Activated naive CD4-positive, alpha-beta T cell treated with anti-CD3 and anti-CD28 coated beads, Interleukin-2, amount 50 U/mL, for 24 hours (primary cell): ENCODE results near the gene PLCB4.

Source experiments
- H3K27ac Mint-ChIP-seq: one replicate; pipeline ENCODE4 v1.8.0; 2021; ENCODE audit warnings: mild to moderate bottlenecking, mixed read lengths
- H3K27me3 Mint-ChIP-seq: one replicate; pipeline ENCODE4 v1.8.0; 2021; ENCODE audit warnings: mixed read lengths
- H3K36me3 Mint-ChIP-seq: one replicate; pipeline ENCODE4 v1.8.0; 2021; ENCODE audit warnings: mixed read lengths
- H3K4me1 Mint-ChIP-seq: one replicate; pipeline ENCODE4 v1.8.0; 2021; ENCODE audit warnings: mixed read lengths
- H3K4me3 Mint-ChIP-seq: one replicate; pipeline ENCODE4 v1.8.0; 2021; ENCODE audit warnings: mild to moderate bottlenecking, mixed read lengths
- H3K9me3 Mint-ChIP-seq: one replicate; pipeline ENCODE4 v1.8.0; 2021; ENCODE audit warnings: mixed read lengths

PLCB4 gene

DNA sequence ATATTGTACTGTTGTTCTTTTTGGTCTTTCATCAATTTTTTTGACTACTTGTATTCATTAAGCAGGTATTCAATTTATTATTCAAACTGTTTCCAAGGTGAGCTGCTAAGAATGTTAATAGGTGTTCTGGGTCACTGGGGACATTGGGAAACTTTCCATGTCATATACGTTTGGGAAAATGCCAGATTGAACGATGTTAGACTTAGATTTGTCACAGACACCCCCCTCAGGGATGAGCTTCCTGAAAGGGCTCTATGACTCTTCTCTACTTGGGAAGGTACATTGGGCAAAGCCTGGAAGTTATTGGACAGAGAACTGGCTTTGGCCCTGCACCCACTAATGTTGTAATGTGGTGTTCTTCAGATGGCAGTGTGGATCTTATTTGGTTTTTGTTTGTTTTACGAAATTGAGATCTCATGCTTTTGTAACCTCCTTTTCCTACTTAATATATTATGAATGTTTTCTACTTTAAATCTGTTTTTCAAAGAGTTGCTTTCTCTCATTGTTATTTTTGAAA is 42.1 kb downstream of the PLCB4 start:
- Mint-ChIP-seq H3K36me3 (no peaks in the 10 kb centered on the region), H3K27me3 (no peaks in the 10 kb centered on the region), H3K4me1 (no peaks in the 10 kb centered on the region), H3K27ac (no peak overlapping the region), H3K9me3 (no peaks in the 10 kb centered on the region), H3K4me3 (no peak overlapping the region)

DNA sequence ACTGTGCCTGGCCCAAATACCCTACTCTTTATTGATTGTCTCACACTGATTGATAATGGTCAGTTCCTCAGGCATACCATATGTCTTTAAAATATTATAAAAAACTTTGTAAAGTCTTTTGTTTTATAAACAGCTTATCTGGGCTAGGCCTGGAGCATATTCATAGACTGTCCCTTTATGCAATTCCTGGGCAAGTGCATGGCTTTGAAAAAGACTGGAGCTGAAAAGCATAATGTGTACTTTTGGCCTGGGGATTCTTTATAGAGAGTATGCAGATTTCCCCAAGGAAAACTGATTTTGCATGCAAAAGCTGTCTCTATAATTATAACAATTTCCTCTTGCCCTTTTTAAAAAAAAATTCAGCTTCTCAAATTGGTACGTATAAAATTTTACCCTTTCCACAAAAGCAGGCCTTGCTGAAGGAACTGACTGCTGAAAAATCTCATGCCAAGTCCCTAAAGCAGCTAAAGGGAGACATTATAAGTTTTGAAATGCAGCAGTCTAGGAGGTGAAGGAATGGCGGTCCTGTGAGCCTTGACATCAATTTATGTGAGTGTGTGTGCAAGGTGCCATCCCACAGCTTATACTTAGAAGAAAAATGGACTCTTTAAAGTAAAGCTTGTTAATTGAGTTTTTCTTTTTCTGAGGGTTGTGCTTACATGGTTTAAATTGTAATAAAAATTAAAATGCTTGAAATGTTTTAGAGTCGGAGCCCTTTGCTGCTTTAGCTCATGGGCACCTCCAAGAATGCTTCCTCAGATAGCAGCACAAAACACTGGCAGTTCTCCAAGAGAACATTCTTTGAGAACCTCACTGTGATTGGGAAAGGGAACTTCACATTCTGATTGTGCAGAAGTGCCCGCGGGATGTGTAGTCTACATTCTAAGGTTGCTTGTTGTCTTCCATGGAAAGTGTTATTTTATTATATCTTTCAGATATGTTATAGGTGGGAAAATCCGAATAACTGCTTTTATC is 43.9 kb downstream of the PLCB4 start:
- no peaks in the 10 kb centered on the region for H3K4me1 Mint-ChIP-seq
- no peaks in the 10 kb centered on the region for H3K9me3 Mint-ChIP-seq
- no peaks in the 10 kb centered on the region for H3K36me3 Mint-ChIP-seq
- no peak overlapping the region for H3K27ac Mint-ChIP-seq
- no peaks in the 10 kb centered on the region for H3K27me3 Mint-ChIP-seq
- no peak overlapping the region for H3K4me3 Mint-ChIP-seq

DNA sequence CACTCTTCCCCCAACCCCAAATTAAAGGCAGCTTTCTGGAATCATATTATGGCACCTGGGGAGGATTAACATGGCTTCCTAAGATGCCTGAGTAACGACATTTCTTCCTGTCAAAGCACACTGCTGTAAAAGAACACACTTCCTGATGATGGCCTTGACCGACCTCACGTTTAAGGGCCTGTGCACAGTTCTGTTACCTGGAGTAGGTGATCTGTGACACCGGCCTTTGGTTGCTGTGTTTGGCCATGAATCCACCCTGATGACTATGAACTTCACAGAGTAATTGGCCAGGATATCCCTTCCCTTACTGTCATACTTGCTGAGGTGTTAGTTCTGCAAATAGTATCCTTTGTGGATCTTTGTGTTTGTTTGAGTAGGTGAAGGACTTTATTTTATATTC is 45.8 kb downstream of the PLCB4 start:
- no peaks in the 10 kb centered on the region for H3K9me3 Mint-ChIP-seq
- H3K4me1 Mint-ChIP-seq, result no peaks in the 10 kb centered on the region
- no peaks in the 10 kb centered on the region for H3K36me3 Mint-ChIP-seq
- H3K27ac Mint-ChIP-seq, result no peak overlapping the region
- H3K27me3 Mint-ChIP-seq, result no peaks in the 10 kb centered on the region
- no peak overlapping the region for H3K4me3 Mint-ChIP-seq

DNA sequence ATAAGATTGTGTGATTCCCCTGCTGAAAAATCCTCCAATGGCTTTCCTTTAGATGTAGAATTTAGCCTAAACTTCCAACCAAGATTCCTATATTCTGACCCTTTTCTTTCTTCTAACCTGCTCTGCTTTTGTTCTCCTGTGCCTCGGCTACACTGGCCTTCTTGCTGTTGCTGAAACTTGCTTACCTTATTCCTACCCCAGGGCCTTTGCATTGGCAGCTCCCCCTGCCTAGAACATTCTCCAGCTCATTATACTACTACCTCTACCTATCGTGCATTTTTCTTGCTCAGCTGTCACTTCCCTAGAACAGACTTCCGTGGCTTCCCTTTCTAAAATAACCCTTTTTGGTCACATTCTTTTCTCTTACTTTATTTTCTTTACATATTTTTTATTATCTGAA is 48.7 kb downstream of the PLCB4 start:
- Mint-ChIP-seq H3K27me3 (no peaks in the 10 kb centered on the region), H3K9me3 (no peaks in the 10 kb centered on the region), H3K36me3 (no peaks in the 10 kb centered on the region), H3K4me3 (no peak overlapping the region), H3K4me1 (no peaks in the 10 kb centered on the region), H3K27ac (no peak overlapping the region)

DNA sequence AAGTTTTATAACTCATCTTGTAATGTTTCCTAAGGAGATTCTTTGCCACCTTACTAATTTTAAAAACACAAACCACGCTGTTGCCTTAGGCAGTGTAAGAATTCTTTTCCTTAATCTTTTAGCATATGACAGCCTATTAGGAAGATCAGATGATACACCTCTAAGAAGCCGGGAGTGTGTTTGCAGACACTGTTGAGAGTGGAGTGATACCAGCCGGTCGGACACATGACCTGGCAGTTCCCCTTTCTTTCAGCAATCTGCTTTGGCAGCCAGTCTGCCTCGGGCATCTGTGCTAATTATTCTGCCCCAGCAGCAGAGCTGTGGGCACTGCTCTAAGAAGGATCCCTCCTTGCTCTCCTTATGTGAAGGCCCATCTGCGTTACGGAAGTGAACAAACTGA is 50.9 kb downstream of the PLCB4 start:
- Mint-ChIP-seq H3K27me3 (no peaks in the 10 kb centered on the region), H3K27ac (no peak overlapping the region), H3K9me3 (no peaks in the 10 kb centered on the region), H3K36me3 (no peaks in the 10 kb centered on the region), H3K4me3 (no peak overlapping the region), H3K4me1 (no peaks in the 10 kb centered on the region)

DNA sequence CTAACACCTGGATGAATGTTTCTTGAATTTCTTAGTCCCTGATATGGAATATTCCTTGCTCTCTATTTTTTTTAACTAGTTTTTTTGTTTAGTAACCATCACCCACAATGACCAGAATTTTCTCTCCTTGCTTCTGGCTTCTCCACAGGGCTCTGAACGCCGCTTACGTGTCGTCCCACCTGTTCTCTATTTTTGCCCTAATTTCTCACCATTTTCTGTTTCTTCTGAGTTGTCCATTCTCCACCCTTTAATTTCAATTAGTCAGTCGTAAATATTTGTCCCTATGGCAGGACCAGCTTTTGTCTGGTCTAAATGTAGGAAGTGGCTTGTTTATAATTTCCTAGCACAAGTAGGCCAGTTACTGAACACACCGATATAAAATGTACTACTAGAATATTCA is 52.3 kb downstream of the PLCB4 start:
- Mint-ChIP-seq H3K36me3 (no peaks in the 10 kb centered on the region), H3K9me3 (no peaks in the 10 kb centered on the region)

DNA sequence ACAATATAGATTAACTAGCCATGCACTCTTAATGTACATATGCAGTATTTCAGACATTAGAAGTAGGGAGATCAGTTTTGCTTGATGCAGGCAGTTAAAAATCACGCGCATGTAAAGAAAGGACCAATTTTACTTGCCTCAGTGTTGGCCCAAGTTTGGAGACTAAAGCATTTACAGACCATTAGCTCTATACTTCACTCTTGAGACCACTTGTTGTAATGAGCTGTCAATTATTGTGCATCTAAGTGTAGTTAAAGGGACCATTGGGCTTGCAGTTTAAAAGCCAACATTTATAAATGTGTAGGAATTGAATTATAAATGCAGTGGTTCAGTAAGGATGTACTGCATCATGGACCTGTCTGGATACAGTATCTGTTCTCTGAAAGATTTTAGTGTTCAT is 53.7 kb downstream of the PLCB4 start:
- Mint-ChIP-seq H3K36me3 (no peaks in the 10 kb centered on the region), H3K4me1 (no peaks in the 10 kb centered on the region), H3K27me3 (no peaks in the 10 kb centered on the region)

More for the DNA sequence above, 52.3 kb downstream of the PLCB4 start:
- Mint-ChIP-seq H3K27me3 (no peaks in the 10 kb centered on the region), H3K4me3 (no peak overlapping the region), H3K27ac (no peak overlapping the region), H3K4me1 (no peaks in the 10 kb centered on the region)

DNA sequence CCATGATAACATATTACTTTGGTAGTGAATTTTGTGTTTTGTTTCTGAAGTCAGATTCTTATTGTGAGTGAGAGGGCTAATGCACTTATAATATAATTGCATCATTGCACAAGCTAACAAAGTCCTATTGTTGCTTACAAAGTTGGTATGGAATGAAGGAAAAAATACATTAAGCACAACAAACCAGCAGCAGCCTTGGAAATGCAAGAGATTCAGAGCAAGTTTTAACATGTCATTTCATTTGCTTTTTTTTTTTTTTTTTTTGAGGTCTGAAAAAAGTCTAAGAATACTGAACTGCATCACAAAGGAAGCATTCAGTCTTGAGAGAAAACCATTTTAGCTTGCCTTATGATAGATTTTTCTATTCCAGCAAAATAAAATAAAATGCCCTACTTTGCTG is 57.6 kb downstream of the PLCB4 start:
- no peaks in the 10 kb centered on the region for H3K9me3 Mint-ChIP-seq
- no peaks in the 10 kb centered on the region for H3K4me1 Mint-ChIP-seq
- no peak overlapping the region for H3K4me3 Mint-ChIP-seq
- no peak overlapping the region for H3K27ac Mint-ChIP-seq
- no peaks in the 10 kb centered on the region for H3K27me3 Mint-ChIP-seq
- H3K36me3 Mint-ChIP-seq, result no peaks in the 10 kb centered on the region

More for the DNA sequence above, 53.7 kb downstream of the PLCB4 start:
- Mint-ChIP-seq H3K9me3 (no peaks in the 10 kb centered on the region), H3K4me3 (no peak overlapping the region), H3K27ac (no peak overlapping the region)

DNA sequence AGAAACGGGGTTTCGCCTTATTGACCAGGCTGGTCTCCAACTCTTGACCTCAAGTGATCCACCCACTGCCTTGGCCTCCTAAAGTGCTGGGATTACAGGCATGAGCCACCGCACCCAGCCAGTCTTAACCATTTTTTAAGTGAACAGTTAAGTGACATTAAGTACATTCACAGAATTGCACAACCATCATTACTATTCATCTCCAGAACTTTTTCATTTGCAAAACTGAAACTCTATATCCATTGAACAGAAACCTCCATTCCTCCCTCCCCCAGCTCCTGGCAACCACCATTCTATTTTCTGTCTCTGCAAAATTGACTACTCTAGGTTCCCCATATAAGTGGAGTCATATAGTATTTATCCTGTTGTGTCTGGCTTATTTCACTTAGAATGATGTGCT is 59.7 kb downstream of the PLCB4 start:
- no peaks in the 10 kb centered on the region for H3K9me3 Mint-ChIP-seq
- no peak overlapping the region for H3K27ac Mint-ChIP-seq
- H3K36me3 Mint-ChIP-seq, result no peaks in the 10 kb centered on the region
- H3K27me3 Mint-ChIP-seq, result no peaks in the 10 kb centered on the region
- H3K4me3 Mint-ChIP-seq, result no peak overlapping the region
- no peaks in the 10 kb centered on the region for H3K4me1 Mint-ChIP-seq

DNA sequence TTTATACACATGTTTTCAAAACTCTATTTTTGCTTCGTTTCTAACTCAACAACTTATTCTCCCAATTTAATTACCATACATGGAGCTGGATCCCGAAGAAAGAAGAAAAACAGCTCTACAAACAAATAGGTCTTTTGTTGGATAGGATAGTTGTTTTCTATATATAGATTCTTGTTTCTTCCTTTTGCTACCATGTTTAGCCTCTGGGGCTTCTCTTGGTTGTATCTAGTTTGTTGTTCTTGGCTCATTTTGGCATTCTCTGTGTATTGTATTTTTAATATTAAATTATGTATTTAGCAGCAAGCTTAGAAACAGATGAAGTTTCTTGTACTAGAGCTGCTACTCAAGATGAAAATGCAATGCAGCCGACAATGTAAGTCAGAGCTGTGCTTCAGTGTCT is 60.9 kb downstream of the PLCB4 start:
- Mint-ChIP-seq H3K4me3 (no peak overlapping the region), H3K4me1 (no peaks in the 10 kb centered on the region), H3K27me3 (no peaks in the 10 kb centered on the region), H3K27ac (no peak overlapping the region), H3K9me3 (no peaks in the 10 kb centered on the region), H3K36me3 (no peaks in the 10 kb centered on the region)

DNA sequence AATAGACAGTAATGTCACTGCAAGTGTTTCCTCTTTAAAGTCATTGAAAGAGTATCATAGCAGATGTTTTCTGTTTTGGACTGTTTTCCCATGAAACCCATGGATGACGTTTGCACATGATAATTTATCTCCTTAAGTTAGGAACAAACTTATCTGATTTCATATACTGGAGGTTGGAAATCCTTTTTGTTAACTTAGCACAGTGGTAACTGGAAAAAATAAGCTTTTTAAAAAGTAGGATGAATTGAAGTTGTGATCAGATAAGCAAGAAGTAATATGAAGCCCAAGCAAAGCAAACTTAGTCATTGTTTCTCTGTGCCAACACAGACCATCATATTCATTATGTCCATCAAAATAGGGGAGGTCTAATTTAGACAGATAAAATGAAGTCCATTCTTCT is 61.6 kb downstream of the PLCB4 start:
- H3K4me3 Mint-ChIP-seq, result no peak overlapping the region
- H3K9me3 Mint-ChIP-seq, result no peaks in the 10 kb centered on the region
- no peak overlapping the region for H3K27ac Mint-ChIP-seq
- H3K36me3 Mint-ChIP-seq, result no peaks in the 10 kb centered on the region
- H3K27me3 Mint-ChIP-seq, result no peaks in the 10 kb centered on the region
- H3K4me1 Mint-ChIP-seq, result no peaks in the 10 kb centered on the region

DNA sequence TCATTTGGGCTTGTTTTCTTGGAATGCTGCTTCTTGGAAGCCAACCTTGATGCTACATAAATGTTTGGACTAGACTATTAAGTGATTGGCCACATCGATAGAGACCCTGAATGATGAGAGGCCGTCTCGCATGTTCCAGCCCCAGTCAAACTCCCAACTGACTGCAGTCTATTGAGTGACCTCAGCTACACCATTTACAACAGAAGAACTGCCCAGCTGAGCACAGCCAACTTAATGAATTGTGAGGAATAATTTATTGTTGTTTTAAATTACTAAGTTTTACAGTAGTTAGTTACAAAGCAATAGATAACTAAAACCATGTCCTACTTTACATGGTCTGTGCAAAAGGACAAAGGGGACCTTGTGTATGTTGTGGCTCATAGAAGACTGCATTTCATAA is 63.0 kb downstream of the PLCB4 start:
- Mint-ChIP-seq H3K27ac (no peak overlapping the region), H3K36me3 (no peaks in the 10 kb centered on the region), H3K4me1 (no peaks in the 10 kb centered on the region), H3K9me3 (no peaks in the 10 kb centered on the region), H3K4me3 (no peak overlapping the region), H3K27me3 (no peaks in the 10 kb centered on the region)

DNA sequence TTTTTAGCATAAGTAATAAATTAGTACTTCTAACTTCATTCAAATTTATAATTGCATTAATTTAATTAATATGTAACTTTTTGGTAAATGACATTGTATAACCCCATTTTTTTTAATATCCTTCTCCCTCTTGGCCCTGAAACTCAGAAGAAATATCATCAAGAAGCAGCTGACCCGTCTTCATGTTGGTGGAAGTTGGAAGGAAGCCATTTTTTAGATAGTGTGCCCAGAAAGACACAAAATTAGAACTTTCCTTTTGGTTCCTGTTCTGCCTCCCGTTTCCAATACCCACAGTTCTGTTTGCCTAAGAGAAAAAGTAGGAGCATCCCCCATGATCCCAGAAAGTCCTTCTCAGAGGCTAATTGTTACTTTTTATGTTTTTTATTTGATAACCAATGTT is 65.5 kb downstream of the PLCB4 start:
- Mint-ChIP-seq H3K27me3 (no peaks in the 10 kb centered on the region), H3K4me1 (no peaks in the 10 kb centered on the region), H3K9me3 (no peaks in the 10 kb centered on the region), H3K4me3 (no peak overlapping the region), H3K36me3 (no peaks in the 10 kb centered on the region), H3K27ac (no peak overlapping the region)

DNA sequence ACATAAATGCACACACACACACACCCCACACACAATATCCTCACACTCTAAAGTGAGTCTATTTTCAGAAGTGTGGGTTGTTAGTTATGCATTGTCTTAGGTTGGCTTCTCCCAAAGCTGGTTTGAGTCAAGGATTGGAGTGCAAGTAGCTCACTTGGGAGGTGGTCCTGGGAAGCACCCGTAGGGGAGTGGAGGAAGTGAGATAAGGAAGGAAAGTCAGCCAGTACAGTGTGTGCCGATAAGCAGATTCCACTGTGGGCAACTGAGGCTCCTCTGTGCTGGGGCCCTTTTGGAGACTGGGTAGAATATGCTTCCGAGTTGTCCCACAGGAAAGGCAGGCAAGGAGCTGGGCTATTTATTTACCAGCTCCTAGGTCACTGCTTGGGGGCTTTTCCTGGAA is 67.2 kb downstream of the PLCB4 start:
- Mint-ChIP-seq H3K36me3 (no peaks in the 10 kb centered on the region), H3K9me3 (no peaks in the 10 kb centered on the region), H3K4me1 (no peaks in the 10 kb centered on the region), H3K4me3 (no peak overlapping the region), H3K27me3 (no peaks in the 10 kb centered on the region), H3K27ac (no peak overlapping the region)

DNA sequence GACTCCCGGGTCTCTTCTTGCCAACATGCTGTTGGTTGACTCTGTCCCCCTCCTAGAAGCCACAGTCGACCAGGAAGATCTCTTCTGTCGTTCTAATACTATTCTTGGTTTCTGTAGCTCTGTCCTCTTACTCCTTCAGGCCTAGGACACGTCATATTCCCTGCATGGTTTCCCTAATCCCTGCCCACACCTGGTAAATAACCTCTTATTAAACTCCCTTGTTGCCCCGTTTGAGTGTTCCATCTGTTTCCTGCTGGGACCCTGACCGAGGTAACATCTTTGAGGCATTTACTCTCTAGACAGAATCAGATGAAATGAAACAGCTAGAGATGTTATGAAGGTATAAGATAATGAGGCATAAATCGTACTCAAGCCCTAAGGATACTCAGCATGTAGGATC is 68.1 kb downstream of the PLCB4 start:
- peaks cover 8% of the 10 kb centered on the region for H3K9me3 Mint-ChIP-seq
- no peak overlapping the region for H3K27ac Mint-ChIP-seq

DNA sequence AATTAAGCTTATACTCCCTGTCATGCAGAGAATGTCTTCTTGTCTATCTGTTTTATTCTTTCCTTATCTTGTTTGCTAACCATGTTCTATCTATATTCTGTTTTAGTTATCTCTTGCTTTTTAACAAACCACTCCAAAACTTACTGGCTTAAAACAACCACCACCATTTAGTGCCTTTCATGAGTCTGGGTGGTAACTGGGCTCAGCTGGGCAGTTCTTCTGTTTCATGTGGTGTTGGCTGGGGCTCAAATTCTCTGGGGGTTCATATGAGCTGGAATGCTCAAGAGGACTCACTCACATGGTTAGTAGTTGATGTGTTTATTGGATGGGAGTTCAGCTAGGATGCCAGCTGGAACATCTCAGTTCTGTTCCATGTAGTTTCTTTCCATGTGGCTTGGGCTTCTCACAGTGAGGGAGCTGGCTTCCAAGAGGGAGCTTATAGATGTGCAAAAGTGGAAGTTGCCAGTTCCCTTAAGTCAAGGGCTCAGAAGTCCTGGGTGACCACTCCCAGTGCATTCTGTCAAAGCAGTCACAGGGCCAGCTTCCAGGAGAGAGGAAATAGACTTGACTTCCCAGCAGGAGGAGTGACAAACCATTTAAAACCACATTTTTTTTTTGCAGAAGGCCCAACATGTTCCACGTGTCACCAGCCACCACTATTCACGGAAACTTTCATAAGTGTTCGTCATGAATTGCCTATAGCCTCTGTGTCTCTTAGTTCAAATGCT is 70.4 kb downstream of the PLCB4 start:
- Mint-ChIP-seq H3K36me3 (no peaks in the 10 kb centered on the region), H3K4me3 (no peak overlapping the region), H3K9me3 (peaks cover 15% of the 10 kb centered on the region), H3K4me1 (no peaks in the 10 kb centered on the region), H3K27me3 (no peaks in the 10 kb centered on the region), H3K27ac (no peak overlapping the region)

More for the DNA sequence above, 68.1 kb downstream of the PLCB4 start:
- no peak overlapping the region for H3K4me3 Mint-ChIP-seq
- H3K36me3 Mint-ChIP-seq, result no peaks in the 10 kb centered on the region
- H3K27me3 Mint-ChIP-seq, result no peaks in the 10 kb centered on the region
- no peaks in the 10 kb centered on the region for H3K4me1 Mint-ChIP-seq
